ENCODE data around the gene JPH2. TPM values are rescaled to one million over a fixed set of nuclear protein-coding genes. Genes with fewer than 3 reads are reported as not detected.
A peak's percentile ranks its signal among the peaks of the same experiment; 100 is the strongest.

JPH2 gene
- total and polyA plus RNA-seq, 10 of the 15 experiments (the other 5 are each of a cell fraction or from before 2014, with no cell fraction given): 0.16 TPM; not detected in 9

GRCh38 chr20:44080646-44081267, 106.2 kb downstream of the JPH2 start:
- ATAC-seq (peak; percentile 93), FAIRE-seq (peak; percentile 94), DNase-seq (ENCODE audit: low read depth, low spot score) (peak; percentile 55)
- RAD21 ChIA-PET (ENCODE audit: unreplicated experiment): interaction anchor here (0.6 to 10.1 kb wide), 35 partner anchors 8 to 631 kb away, joined by 3 to 182 read pairs (median 4); partner anchors contain the start of gene FITM2
- 0 out of 2 replicates have a peak, but pooled peaks cover 4% of the 10 kb centered on the region for H3K4me1 ChIP-seq (ENCODE audit: control insufficient read depth, insufficient read depth, low read length)
- BruUV-seq (replicated peaks): no TSS peak
- no peaks in the 10 kb centered on the region for H3K9me3 ChIP-seq (replicated peaks; ENCODE audit: control insufficient read depth, insufficient read depth, low read length)
- H3K79me2 ChIP-seq (ENCODE audit: control insufficient read depth, insufficient read depth, low read length): no peaks in the 10 kb centered on the region
- in situ Hi-C loops (cut with MboI): loop anchor here (5.0 kb wide), 3 partner anchors 328 to 628 kb away; no protein-coding TSS in a partner anchor
- no peaks in the 10 kb centered on the region for H3K36me3 ChIP-seq (ENCODE audit: control insufficient read depth in 2 of 2, insufficient read depth in 2 of 2, low read length in 1 of 2)
- intact Hi-C loops (cut with micrococcal nuclease; ENCODE audit: unreplicated experiment): loop anchor here (1.0 to 5.0 kb wide), 6 partner anchors 24 to 398 kb away; no protein-coding TSS in a partner anchor
- SMC1A ChIA-PET (ENCODE audit: uncharacterized antibody, unreplicated experiment): interaction anchor here (0.6 to 7.9 kb wide), 33 partner anchors 9 to 632 kb away, joined by 3 to 164 read pairs (median 5); partner anchors contain the start of gene IFT52
- no peak overlapping the region for H3K4me3 ChIP-seq
- H3K4me2 ChIP-seq (ENCODE audit: control insufficient read depth, insufficient read depth): no peak overlapping the region
- no peaks in the 10 kb centered on the region for H4K20me1 ChIP-seq (ENCODE audit: control insufficient read depth, insufficient read depth)
- peak overlapping the region; percentile 45 for H2AFZ ChIP-seq (ENCODE audit: control insufficient read depth, low read depth, low read length)
- no peak overlapping the region for H3K27ac ChIP-seq (ENCODE audit: control insufficient read depth, insufficient read depth)
- CTCF ChIA-PET: interaction anchor here (0.6 to 16.0 kb wide), 49 partner anchors 8 to 629 kb away, joined by 3 to 223 read pairs (median 4); no protein-coding TSS in a partner anchor
- no peaks in the 10 kb centered on the region for H3K27me3 ChIP-seq (replicated peaks in 1 of 2; ENCODE audit: control insufficient read depth in 2 of 2, insufficient read depth in 2 of 2, low read length in 1 of 2)
- WGBS (ENCODE audit: insufficient coverage, insufficient replicate concordance, low lambda C conversion rate, missing lambda C conversion rate): 22% methylated on average over 8 of the region's 8 CpGs
- H3K9ac ChIP-seq (ENCODE audit: control insufficient read depth, insufficient read depth, low read length): no peak overlapping the region
- POLR2A ChIA-PET: interaction anchor here (0.6 to 3.0 kb wide), 2 partner anchors 18 to 331 kb away, joined by 3 to 15 read pairs; no protein-coding TSS in a partner anchor
- TF ChIP-seq ZZZ3 (IDR thresholded peaks at IDR 0.05; ENCODE audit: control insufficient read depth, insufficient read length, low read depth): no peak
- no peak for TF ChIP-seq MAX (IDR thresholded peaks at IDR 0.05; ENCODE audit: low read depth, low read length)
- TF ChIP-seq ZBTB33 (IDR thresholded peaks at IDR 0.05): no peak; the same call in 1 of the 2 replicates
- no peak for TF ChIP-seq BACH1 (IDR thresholded peaks at IDR 0.05; ENCODE audit: borderline replicate concordance)
- 0 out of 2 replicates have a peak, but pooled peaks have one; percentile 51 for TF ChIP-seq MLLT1 (IDR thresholded peaks at IDR 0.05)
- no peak for TF ChIP-seq BCL11A (IDR thresholded peaks at IDR 0.05; ENCODE audit: low read depth, low read length)
- TF ChIP-seq CEBPB (IDR thresholded peaks at IDR 0.05; ENCODE audit: borderline replicate concordance in 1 of 2, low read depth in 2 of 2, low read length in 2 of 2): no peak
- TF ChIP-seq RAD21 (IDR thresholded peaks at IDR 0.05; ENCODE audit: insufficient read depth, low read depth, low read length): peak; percentile 100
- no peak; the same call in 1 of the 2 replicates for TF ChIP-seq ZBTB40 (IDR thresholded peaks at IDR 0.05; ENCODE audit: borderline replicate concordance)
- no peak for TF ChIP-seq NFYA (IDR thresholded peaks at IDR 0.05; ENCODE audit: borderline replicate concordance, low read depth, low read length)
- TF ChIP-seq TAF1 (IDR thresholded peaks at IDR 0.05; ENCODE audit: borderline replicate concordance, low read depth, low read length): no peak
- TF ChIP-seq EP300 (IDR thresholded peaks at IDR 0.05; ENCODE audit: borderline replicate concordance in 1 of 2, control insufficient read depth in 1 of 2, low read depth in 2 of 2, low read length in 2 of 2): no peak

Measured in GM12878 (cell line).